Activated CD8-positive, alpha-beta T cell treated with anti-CD3 and anti-CD28 coated beads for 36 hours (primary cell): ENCODE data around the gene MZF1. TPM values are rescaled to one million over a fixed set of nuclear protein-coding genes. Genes with fewer than 3 reads are reported as not detected.
"Not testable (repeated sequence)": the region's sequence is repeated elsewhere in the genome, so short reads cannot be mapped to it uniquely, and the experiment has no call there.

ENCODE experiments used
- ATAC-seq: fragments of 200-7000 bp; cut with Tn5 transposase; one replicate; pipeline ENCODE4 v1.10.0; 2021; ENCODE audit warnings: mild to moderate bottlenecking, moderate library complexity
- CTCF ChIA-PET: fragments of 350-600 bp; sonication (Branson Sonifier 250); formaldehyde crosslinking; loops from one replicate; lab custom pipeline; 2021; ENCODE audit warnings: antibody characterized with exemption; lab: Charles Lee
- POLR2A ChIA-PET: fragments of 350-600 bp; sonication (Branson Sonifier 250); formaldehyde crosslinking; loops from one replicate; lab custom pipeline; 2021; ENCODE audit warnings: antibody characterized with exemption; lab: Charles Lee
- DNase-seq: peaks from one replicate; pipeline ENCODE4 v3.0.0-alpha.2; 2020
- H3K27ac Mint-ChIP-seq: one replicate; pipeline ENCODE4 v1.8.0; 2021; ENCODE audit warnings: mild to moderate bottlenecking, mixed read lengths
- H3K27me3 Mint-ChIP-seq: one replicate; pipeline ENCODE4 v1.8.0; 2021; ENCODE audit warnings: mixed read lengths
- H3K36me3 Mint-ChIP-seq: one replicate; pipeline ENCODE4 v1.8.0; 2021; ENCODE audit warnings: low read depth, mixed read lengths
- H3K4me1 Mint-ChIP-seq: one replicate; pipeline ENCODE4 v1.8.0; 2021; ENCODE audit warnings: low read depth, mixed read lengths
- H3K4me3 Mint-ChIP-seq: one replicate; pipeline ENCODE4 v1.8.0; 2021; ENCODE audit warnings: mild to moderate bottlenecking, moderate library complexity, mixed read lengths
- H3K9me3 Mint-ChIP-seq: one replicate; pipeline ENCODE4 v1.8.0; 2021; ENCODE audit warnings: mixed read lengths
- CTCF ChIP-seq: fragments of 200-600 bp; IDR thresholded peaks from one replicate; pipeline ENCODE4 v1.8.0; 2022; ENCODE audit warnings: antibody characterized with exemption, mild to moderate bottlenecking
- intact Hi-C: fragments of 100-400 bp; cut with micrococcal nuclease; formaldehyde crosslinking; loops from one replicate; pipeline ENCODE4 v1.10.0; 2022
- total RNA-seq, 2 experiments: library from RNA; stranded (reverse); gene quantifications; one replicate each; pipeline ENCODE4 v1.2.3, GENCODE V29; 2021

The MZF1 gene
- total RNA-seq: 10 to 100 TPM; 12.1 to 13.4 TPM

GRCh38 chr19:58572818-58573657, at the start of gene MZF1:
Gene MZF1, minus strand, starts transcription at chr19:58573335. Its CDS starts 1,946 bp downstream, at chr19:58571389.
- CTCF ChIA-PET: interaction anchor here (1.0 kb wide), 1 partner anchor 9 kb away, joined by 3 read pairs; no protein-coding TSS in a partner anchor
- Mint-ChIP-seq H3K9me3 (no peaks in the 10 kb centered on the region), H3K4me3 (peak within 1 kb of the TSS; percentile 84), H3K36me3 (peaks cover 18% of the 10 kb centered on the region), H3K27ac (peak within 1 kb of the TSS; percentile 100), H3K4me1 (peaks cover 42% of the 10 kb centered on the region), H3K27me3 (no peaks in the 10 kb centered on the region)
- intact Hi-C loops: no loop called here
- DNase-seq: peak; percentile 100
- peak; percentile 68 for ATAC-seq
- no peak for TF ChIP-seq CTCF
- POLR2A ChIA-PET: interaction anchor here (0.9 to 3.8 kb wide), 4 partner anchors 11 to 27 kb away, joined by 3 to 29 read pairs (median 8); partner anchors contain the start of gene CHMP2A

GRCh38 chr19:58607213-58607612, 34.1 kb upstream of the MZF1 start:
- CTCF ChIA-PET, DNase-seq, ATAC-seq, H3K9me3 Mint-ChIP-seq, H3K4me1 Mint-ChIP-seq, H3K27me3 Mint-ChIP-seq, POLR2A ChIA-PET, H3K4me3 Mint-ChIP-seq, intact Hi-C loops, H3K36me3 Mint-ChIP-seq, H3K27ac Mint-ChIP-seq: not testable (repeated sequence)

- POLR2A ChIA-PET, H3K27me3 Mint-ChIP-seq, intact Hi-C loops, H3K4me3 Mint-ChIP-seq, CTCF ChIA-PET, ATAC-seq, H3K4me1 Mint-ChIP-seq, H3K9me3 Mint-ChIP-seq, DNase-seq, H3K36me3 Mint-ChIP-seq, H3K27ac Mint-ChIP-seq: not testable (repeated sequence)
- TF ChIP-seq CTCF: peak; percentile 34
These were observed 33.2 kb upstream of the MZF1 start for GRCh38 chr19:58606251-58606896.

GRCh38 chr19:58586133-58586765, 13.1 kb upstream of the MZF1 start:
- intact Hi-C loops: no loop called here
- H3K27ac Mint-ChIP-seq: no peak overlapping the region
- H3K9me3 Mint-ChIP-seq: no peaks in the 10 kb centered on the region
- no peaks in the 10 kb centered on the region for H3K27me3 Mint-ChIP-seq
- peaks cover 12% of the 10 kb centered on the region for H3K36me3 Mint-ChIP-seq
- CTCF ChIA-PET: no interaction called here
- POLR2A ChIA-PET: no interaction called here
- H3K4me3 Mint-ChIP-seq: no peak overlapping the region
- no peak for TF ChIP-seq CTCF
- ATAC-seq: no peak
- DNase-seq: no peak
- H3K4me1 Mint-ChIP-seq: peaks cover 5% of the 10 kb centered on the region

- no peak overlapping the region for H3K4me3 Mint-ChIP-seq
- no peak overlapping the region for H3K27ac Mint-ChIP-seq
- ATAC-seq (no peak), DNase-seq (no peak)
- H3K36me3 Mint-ChIP-seq: peaks cover 16% of the 10 kb centered on the region
- no peak for TF ChIP-seq CTCF
- H3K4me1 Mint-ChIP-seq: peaks cover 10% of the 10 kb centered on the region
- CTCF ChIA-PET: no interaction called here
- POLR2A ChIA-PET: interaction anchor here (0.6 kb wide), 1 partner anchor 290 kb away, joined by 4 read pairs; no protein-coding TSS in a partner anchor
- H3K9me3 Mint-ChIP-seq: no peaks in the 10 kb centered on the region
- intact Hi-C loops: no loop called here
- no peaks in the 10 kb centered on the region for H3K27me3 Mint-ChIP-seq
These were observed 12.5 kb upstream of the MZF1 start for GRCh38 chr19:58585442-58586132.
